Germinal center (tissue), 1 donor: Measurements from ENCODE around the gene GZMM.
A peak's percentile ranks its signal among the peaks of the same experiment; 100 is the strongest.

Experiments used
- DNase-seq: peaks from one replicate; pipeline ENCODE4 v3.0.0; 2012; ENCODE audit warnings: mixed read lengths, low spot score

The GZMM gene

DNA sequence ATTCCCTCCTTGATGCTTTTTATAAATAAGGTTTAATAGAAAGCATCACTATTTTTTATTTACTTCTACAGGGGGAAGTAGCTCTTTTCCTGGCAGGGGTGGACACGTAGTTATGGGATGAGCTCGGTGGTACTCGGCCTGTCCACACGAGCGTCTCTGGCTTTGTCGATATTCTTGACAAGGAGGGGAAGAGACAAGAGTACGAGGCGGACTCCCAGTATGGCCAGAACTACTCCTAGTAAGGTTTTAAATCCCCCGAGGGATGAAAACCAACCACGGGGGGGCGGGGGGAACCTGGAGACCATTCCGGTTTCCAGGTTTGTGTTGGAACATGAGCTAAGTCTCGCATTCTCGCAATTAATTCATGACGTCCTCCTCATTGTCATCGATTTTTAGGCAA is 23.0 kb downstream of the GZMM start:
- DNase-seq: no peak

- DNase-seq: no peak
These were observed 23.5 kb downstream of the GZMM start for GRCh38 chr19:567296-567900.

DNA sequence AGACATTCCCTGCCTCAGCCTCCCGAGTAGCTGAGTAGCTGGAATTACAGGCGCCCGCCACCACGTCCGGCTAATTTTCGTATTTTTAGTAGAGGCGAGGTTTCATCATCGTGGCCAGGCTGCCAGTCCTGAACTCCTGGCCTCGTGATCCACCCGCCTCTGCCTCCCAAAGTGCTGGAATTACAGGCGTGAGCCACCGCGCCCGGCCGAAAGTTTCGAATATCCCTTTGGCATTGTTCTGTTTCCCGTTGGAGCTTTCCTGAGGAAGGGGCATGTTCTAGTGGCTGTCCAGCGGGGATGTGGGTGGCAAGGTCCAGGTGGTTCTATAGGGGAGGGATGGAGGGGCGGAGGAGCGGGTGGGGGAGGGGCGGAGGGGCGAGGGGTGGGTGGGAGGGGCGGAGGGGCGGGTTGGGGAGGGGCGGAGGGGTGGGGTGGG is 26.4 kb downstream of the GZMM start:
- peak; percentile 32 for DNase-seq

GRCh38 chr19:570937-571565 is 27.2 kb downstream of the GZMM start:
- peak; percentile 59 for DNase-seq

GRCh38 chr19:571566-571974 is 27.7 kb downstream of the GZMM start:
- DNase-seq: peak; percentile 56

GRCh38 chr19:572140-572742 is 28.4 kb downstream of the GZMM start, which contains the start of gene BSG:
Gene BSG, plus strand, starts transcription at chr19:572596. Its CDS starts 39 bp downstream, at chr19:572635.
- peak; percentile 100 for DNase-seq

DNA sequence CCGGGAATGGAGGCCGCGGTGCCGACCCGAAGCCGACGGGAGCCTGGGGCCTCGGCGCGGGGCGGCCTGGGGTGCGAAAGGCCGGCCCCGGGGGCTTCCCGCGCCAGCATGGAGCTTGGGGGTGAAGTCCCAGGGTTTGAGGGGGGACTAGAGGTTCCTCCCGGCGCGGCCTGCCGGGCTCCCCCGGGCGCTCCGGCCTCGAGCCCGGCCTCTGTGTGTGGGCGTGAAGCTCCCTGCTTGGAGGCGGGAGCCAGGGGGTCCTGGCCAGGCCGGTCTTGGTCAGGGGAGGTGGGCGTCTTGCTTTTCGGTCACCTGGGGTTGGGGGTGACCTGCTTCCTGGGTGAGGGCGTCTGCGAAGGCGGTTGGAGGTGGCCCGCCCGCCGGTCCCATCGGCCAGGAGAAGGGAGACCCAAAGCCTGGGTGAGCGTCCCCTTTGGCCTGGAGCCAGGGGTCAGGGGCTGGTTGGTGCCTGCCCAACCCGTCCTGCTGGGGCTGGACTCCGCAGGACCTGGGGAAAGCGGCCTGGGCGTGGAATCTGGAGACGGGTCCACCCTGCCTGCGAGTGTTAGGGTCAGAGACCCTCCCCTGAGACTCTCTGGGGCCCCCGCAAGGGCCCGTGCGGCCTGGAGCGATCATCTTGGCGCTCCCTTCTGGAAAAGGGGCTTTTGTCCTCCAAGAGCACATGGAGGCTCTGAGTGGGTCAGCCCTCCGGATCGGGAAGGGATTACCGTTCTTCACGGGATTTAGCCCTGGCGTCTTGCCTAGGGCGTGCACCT is 29.1 kb downstream of the GZMM start:
- no peak for DNase-seq

DNA sequence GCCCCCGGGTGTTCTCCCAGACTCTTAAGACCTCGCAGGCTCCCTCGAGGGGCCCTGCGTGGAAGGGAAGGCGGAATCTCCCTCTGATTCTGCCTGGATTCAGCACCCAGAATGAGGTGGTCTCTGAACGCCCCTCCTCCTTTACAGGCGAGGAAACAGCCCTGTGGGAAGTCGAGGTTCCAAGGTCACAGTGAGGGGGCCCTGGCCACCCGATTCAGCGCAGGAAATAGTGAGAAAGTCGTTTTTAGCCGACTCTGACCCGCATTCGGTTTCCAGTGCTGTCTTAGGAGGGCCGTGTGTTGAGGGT is 29.6 kb downstream of the GZMM start:
- DNase-seq: peak; percentile 20

GRCh38 chr19:574658-575526 is 31.0 kb downstream of the GZMM start:
- DNase-seq: peak; percentile 11

DNA sequence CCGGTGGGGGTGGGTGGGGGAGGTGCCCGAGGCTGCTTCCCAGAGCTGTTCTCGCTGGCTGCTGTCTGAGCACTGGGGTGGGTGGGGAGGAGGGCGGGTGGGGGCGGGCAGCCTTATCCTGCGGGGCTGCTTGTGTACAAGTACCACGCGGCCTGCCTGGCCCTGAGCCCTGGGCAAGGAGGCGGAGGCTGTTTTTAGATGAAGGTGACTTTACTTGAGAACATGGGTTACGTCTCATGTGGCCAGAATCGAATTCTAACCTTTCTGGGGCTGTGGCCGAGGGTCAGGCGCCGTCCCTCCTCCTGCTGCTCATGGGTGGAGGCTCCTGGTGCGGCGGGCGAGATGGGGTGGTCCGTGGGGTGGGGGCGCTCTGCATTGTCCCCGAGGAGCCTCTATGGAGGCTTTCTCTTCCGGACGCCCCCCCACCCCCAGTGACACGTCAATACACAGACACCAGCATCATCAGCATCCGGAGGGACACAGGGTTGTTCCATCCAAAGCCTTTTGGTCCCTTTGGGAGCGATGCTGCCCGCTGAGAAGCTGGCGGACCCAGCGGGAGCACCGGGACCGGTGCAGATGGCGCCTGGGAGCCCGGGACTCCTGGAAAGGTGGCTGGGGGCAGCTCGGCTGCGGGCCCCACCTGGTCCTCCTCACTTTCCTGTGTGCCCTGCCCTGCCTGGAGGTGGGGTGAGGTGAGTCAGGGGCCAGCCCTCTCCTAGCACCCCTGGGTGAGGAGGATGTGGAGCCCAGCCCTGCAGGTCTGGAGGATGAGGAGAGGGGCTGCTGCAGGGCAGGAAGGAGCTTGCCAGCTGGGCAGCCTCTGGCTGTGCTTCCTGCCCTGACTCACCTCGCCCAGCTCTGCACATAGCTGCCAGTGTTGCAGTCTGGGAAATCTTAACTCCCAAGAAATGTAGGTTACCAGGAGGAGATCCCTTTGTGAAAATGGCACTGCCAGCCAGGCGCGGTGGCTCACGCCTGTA is 32.0 kb downstream of the GZMM start:
- DNase-seq: no peak

DNA sequence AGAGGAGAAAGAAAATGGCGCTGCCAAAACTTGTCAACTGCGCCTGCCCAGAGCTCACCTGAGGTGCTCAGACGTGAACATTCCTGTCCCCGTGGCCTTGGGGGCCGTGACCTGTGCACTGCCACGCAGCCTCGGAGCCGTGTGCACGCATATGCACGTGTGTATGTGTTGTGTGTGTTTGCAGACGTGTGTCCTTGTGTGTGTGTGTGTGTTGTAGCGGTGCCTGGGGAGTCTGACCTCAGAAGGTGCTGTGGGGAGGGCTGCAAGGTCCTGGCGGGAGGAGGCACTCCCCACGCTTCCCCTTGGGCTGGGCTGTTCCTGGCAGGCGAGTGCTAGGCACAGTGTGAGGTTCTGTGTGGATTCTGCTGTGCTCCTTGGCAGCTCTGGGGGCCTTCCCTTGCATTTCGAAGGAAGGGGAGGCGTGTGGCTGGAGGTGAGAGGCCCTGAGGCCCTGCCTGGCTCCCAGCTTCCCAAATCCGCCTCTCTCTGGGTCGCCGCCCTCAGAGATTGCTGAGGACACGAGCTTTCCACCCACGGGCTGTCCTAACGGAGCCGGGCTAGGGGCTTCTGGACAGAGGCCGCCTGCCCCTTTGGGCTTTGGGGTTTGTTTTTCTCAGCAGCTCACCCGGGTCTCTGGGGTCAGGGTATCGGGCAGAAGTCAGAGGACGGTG is 33.0 kb downstream of the GZMM start:
- DNase-seq: no peak

DNA sequence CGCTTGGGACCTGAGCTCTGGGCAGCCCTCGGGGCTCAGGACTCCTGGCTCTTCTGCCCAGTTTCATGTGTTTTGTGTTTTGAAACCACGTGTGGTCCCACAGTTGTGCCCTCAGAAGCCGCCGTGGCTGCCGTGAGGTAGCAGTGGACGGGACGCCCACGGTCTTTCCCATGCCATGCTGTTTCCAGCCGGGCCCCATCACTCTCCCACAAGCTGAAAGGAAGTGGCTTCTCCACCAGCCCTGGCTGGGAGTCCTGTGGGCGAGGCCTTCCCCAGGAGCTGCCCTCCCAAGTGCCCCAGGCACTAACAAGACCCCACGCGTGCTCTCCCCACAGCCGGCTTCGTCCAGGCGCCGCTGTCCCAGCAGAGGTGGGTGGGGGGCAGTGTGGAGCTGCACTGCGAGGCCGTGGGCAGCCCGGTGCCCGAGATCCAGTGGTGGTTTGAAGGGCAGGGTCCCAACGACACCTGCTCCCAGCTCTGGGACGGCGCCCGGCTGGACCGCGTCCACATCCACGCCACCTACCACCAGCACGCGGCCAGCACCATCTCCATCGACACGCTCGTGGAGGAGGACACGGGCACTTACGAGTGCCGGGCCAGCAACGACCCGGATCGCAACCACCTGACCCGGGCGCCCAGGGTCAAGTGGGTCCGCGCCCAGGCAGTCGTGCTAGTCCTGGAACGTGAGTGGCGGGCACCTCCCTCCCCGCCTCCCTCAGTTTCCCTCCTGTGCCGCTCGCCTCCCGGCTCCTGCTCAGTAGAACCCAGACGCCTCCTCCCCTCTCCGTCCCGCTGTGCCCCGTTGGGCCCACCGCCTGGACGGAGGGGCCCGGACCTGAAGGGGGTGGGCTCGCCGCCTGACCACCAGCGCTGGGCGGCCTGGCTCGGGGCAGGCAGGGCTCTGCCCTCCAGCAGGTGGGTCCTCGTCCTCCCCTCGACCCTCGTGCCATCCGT is 33.9 kb downstream of the GZMM start:
- DNase-seq: no peak

DNA sequence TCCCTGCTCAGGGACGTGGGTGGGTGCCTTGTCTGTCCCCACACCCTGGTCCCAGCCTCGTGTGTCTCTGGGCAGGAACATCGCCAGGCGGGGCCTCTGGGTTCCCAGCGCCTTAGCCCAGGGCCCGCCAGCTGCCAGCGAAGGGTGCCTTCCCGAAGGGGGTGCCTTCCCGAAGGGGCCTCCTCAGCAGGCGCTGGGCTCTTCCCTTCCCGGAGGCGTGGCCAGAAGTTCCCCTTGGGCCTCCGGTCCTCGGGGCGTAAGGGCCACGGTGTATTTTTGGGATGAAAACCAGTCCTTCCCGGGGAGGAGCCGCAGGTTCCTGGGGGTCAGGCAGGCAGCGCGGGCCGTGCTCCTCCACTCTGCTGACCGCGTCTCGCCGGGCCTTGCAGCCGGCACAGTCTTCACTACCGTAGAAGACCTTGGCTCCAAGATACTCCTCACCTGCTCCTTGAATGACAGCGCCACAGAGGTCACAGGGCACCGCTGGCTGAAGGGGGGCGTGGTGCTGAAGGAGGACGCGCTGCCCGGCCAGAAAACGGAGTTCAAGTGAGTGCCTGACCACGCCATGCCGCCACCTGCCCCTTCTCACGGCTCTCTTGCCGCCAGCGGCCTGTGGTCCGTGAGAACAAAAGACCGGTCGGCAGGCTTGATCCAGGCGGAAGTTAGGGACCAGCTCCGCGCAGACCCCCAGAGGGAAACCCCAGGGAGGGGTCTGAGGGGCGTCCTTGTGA is 35.4 kb downstream of the GZMM start:
- DNase-seq: no peak

GRCh38 chr19:579842-580155 is 35.9 kb downstream of the GZMM start:
- DNase-seq: no peak

GRCh38 chr19:580274-580835 is 36.5 kb downstream of the GZMM start:
- no peak for DNase-seq

DNA sequence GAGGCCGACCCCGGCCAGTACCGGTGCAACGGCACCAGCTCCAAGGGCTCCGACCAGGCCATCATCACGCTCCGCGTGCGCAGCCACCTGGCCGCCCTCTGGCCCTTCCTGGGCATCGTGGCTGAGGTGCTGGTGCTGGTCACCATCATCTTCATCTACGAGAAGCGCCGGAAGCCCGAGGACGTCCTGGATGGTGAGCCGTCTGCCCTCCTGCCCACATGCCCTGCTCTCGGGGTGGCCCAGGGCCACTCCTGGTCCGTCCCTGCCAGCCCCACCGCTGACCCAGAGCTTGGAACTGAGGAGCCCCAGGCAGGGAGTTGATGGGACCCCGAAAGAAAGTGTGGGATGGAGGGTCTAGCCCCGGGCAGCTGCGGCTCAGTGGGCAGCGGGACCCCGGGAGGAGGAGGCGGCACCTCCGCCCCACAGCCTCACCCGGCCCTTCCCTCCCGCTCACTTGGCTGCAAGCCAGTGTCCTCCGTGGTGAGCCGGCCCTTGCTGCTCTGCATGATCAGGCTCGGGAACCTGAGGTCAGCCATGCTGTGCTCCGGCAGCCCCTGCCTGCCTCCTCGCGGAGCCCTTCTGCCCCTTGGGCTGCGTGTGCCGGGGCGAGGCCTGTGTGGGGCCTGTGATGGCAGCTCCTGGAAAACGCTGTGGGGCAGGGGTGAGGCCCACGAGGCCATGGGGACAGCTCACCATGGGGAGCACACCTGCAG is 37.7 kb downstream of the GZMM start:
- no peak for DNase-seq

GRCh38 chr19:582497-583197 is 38.8 kb downstream of the GZMM start:
- DNase-seq: no peak
